NCI-H2196 treated with DMSO at 0.1 percent for 48 hours (cell line): ENCODE results near the gene POTEF.
"Not testable (repeated sequence)": the region's sequence is repeated elsewhere in the genome, so short reads cannot be mapped to it uniquely, and the experiment has no call there.

Experiments used
- DNase-seq: peaks from one replicate; lab custom pipeline; 2025; ENCODE audit not compliant: unreplicated experiment; lab: John Stamatoyannopoulos, UW

Gene POTEF

DNA sequence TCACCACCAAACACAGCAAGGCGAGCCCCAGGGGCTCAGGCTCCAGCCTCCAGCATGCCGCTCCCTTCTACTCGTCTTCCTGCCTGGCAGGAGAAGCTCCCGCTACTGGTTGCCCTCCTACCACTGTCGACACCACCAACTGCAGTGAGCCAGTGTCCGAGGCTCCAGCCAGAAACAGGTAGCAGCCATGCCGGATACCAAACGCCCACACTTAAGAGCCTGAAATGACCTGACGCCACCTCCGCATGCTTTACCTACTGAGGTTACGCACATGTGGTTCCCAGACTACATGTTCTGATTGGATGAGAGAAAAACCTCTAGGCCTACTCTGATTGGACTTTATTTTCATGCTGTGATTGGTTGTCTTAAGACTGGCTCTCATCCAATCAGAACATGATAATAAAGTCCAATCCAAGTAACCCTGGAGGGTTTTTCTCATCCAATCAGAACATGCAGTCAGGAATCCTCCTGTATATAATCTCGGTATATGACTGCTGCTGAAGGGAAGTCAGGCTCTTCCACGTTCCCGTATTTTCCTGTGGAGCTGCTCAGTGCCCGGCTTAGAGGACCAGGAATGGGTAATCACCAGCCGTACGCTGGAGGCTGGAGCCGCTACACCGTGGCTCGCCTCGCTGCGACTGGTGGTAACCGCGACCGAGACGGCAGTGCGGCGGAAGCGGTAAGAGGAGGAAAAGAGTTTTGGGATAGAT lies at the start of gene POTEF:
POTEF (minus strand) TSS at position 103 of the 710 bp plus-strand sequence. CDS start 8,707 bp downstream, outside the sequence.
- not testable (repeated sequence) for DNase-seq

DNA sequence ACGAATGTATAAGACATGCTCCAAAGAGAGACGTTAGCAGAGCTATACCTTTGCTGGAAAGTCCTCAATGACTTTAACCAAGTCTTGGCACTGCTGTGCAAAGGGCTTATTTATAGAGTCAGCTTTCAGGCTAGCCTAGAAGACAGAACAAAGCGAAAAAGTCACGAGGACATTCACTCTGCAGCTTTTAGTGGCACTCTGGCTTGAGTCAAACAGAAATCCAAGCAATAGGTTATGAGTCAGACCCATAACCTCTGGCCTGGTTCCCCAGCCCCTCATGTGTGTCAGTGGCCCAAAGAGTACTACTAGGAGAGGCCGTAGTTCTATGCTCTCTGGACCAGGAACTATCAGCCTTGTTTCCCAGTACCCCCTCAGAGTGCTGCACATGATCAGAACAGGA lies 45.8 kb upstream of the POTEF start:
- DNase-seq, result not testable (repeated sequence)

DNA sequence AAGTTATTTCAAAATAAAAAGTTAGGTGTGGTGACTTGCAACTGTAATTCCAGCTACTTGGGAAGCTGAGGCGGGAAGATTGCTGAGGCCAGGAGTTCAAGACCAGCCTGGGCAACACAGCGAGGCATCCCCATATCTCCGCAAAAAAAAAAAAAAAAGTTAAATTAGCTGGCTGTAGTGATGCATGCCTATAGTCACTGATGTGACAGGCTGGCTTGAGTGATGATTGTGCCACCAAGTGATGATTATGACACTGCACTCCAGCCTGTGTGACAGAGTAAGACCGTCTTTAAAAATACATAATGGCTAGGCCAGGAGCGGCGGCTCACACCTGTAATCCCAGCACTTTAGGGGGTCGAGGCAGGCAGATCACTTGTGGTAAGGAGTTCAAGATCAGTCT lies 40.9 kb upstream of the POTEF start:
- no peak for DNase-seq

DNA sequence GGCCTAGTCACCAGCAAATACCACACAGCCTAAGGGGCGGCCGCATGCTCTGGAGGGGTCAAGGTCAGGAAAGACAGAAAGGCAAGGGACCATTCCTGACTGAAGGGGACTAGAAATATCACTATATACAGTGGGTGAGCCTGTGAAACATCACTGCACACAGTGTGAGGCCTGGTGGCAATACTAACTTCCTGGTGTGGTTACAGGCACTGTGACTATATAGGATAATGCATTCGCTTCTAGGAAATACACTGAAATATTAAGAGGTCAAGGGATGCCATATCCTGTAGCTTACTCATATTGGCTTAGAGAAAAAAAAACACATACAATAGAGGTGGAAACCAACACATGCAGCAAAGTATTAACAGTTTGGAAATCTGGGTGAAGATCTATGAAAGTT lies 40.1 kb upstream of the POTEF start:
- DNase-seq, result not testable (repeated sequence)

GRCh38 chr2:130166611-130167010 lies 37.6 kb upstream of the POTEF start:
- DNase-seq, result not testable (repeated sequence)

DNA sequence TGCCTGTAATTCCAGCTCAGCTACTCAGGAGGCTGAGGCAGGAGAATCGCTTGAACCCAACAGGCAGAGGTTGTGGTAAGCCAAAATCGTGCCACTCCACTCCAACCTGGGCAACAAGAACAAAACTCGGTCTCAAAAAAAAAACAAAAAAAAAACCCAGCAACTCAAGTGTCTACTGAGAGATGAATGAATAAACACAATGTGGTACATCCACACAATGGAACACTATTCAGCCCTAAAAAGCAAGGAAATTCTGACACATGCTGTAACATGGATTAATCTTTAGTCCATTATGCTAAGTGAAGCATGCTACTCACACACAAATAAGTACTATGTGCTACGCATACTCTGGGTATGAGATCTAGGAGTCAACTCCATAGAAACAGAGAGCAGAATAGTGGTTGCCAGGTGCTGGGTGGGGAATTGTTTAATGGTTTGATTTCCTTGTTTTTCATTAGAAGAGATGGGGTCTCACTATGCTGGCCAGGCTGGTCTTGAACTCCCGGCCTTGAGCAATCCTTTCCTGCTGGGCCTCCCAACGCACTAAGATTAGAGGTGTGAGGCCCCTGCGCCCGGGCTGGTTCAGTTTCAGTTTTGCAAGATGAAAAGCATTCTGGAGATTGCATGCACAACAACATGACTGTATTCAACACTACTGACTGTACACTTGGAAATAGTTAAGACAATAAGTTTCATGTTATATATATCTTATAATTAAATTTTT lies 36.4 kb upstream of the POTEF start:
- no peak for DNase-seq

DNA sequence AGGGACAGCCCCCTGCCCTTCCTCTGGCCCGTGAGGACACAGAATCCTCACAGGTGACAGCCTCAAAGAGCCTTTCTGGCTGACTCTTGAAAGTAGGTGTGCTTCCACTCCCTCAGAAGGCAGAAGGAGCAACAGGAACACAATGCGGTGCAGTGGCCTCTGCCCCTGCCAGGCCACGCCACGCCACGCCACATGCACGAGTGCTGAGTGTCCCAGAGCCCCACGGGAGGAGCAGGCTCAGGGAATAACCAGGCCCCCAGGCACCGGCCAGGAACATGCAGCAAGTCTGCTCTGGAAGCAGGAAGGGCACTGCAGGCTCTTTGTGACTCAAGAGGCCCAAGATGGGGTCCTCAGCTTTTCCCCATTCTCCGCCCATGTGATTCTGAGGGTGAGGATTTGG lies 33.9 kb upstream of the POTEF start:
- no peak for DNase-seq

- not testable (repeated sequence) for DNase-seq
Measured at GRCh38 chr2:130162486-130162885, 33.5 kb upstream of the POTEF start.

DNA sequence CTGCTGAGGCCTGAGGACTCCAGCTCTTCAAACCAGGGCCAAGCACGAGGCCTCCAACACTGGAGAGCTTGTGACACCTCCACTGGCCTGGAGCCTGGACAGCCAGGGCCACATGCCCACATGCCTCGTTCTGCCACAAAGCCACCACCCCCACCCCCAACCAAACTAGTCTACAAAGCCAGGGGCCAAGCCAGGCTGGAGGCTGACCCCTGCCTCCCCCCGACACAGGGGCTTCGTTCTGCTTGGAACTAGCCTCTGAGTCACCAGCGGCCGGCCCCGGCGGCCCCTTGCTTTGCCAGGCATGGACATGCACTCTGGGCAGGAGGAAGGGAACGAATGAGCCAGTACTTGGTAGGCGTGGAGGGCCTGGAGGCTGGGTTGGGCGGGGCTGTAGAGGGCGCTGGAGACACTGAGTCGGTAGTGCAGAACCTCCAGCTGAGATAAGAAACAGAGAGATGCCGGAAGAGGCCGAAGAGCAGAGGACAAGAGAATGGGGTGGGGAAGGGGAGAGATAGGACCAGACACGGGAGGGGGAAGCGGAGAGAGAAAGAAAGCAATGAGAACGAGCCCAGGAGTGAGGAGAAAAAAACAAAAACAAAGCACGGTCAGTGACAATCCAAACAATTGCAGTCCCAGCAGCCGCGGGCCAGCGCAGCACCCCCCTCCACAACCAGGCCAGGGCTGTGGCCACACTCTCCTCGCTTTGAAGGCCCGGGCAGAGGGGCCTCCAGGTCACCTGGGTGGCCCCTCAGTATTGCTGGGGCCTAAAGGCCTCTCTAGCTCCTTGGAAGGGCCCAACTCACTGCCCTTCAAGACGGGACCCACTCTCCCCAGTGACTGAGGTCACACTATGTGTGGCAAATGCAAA lies 32.0 kb upstream of the POTEF start:
- DNase-seq, result not testable (repeated sequence)

- DNase-seq, result no peak
Measured at GRCh38 chr2:130160131-130160530, 31.1 kb upstream of the POTEF start.

GRCh38 chr2:130159376-130159775 lies 30.4 kb upstream of the POTEF start:
- not testable (repeated sequence) for DNase-seq

DNA sequence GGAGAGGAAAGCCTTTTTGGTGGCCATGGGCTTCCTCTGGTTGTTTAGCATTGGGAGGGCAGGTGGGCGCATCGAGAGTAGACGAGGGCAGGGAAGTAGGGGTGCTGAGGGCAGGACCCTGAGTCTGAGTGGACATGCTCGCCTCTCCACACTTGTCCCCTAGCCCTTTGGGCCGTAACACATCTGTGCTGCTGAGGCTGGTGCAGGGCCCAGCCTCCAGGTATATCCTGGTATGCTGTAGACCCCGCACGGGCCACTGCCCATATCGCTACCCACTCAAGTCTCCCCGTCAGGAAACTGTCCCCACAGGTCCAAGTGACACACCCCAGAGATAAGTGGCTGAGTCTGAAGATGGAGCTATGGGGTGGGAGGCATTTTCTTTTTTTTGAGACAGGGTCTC lies 29.6 kb upstream of the POTEF start:
- no peak for DNase-seq

GRCh38 chr2:130157825-130158514 lies 28.9 kb upstream of the POTEF start:
- not testable (repeated sequence) for DNase-seq

GRCh38 chr2:130157354-130157753 lies 28.3 kb upstream of the POTEF start:
- DNase-seq, result peak; percentile 53

DNA sequence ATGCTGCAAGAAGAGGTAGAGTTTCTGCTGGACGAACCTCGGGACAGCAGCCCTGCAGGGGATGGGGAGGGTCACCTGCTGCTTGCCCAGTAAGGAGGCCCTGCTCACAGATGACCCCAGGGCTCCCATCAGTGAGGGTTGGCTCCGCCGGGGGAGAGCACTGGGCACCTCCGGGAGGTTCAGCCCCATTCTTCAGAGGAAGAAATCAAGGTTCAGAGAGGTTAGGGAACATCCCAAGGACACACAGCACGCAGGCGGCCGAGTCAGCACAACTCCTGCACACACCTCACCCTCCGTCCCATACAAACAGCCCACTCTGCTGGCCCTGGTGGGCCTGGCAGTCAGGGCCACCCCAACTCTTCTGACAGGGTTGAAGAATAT lies 27.6 kb upstream of the POTEF start:
- no peak for DNase-seq

DNA sequence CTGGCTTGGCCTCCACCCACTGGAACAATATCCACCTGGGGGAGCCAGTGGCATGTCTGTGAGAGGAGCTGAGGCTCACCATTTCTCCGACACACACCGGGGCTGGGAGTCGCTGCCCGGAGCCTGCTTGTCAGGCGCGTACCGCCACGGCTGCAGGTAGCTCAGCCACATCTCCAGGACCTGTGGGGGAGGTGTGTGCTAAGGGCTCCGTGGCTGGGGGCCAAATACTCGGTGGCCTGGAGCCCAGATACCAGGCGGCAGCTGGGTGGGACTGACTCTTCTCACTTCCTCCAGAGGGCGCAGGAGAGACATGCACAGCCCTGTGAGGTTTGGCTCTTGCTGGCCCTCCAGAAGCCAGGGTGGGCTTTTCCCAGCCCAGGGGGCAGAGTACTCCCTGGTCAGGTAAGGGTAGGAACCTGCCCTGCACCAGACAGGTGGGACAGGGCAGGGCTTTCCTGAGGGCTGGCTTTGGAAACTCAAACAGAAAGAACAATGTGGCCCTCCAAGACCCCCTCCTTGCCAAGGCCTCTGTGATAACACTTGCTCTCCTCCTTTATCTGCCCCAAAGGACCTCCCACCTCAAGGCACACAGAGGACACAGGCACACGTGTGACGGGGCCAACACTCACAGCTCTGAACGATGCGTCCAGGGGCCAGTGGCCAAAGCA lies 27.1 kb upstream of the POTEF start:
- DNase-seq, result peak; percentile 63

- no peak for DNase-seq
Measured at GRCh38 chr2:130154773-130155765, 26.0 kb upstream of the POTEF start.

GRCh38 chr2:130154423-130154770 lies 25.4 kb upstream of the POTEF start:
- DNase-seq, result not testable (repeated sequence)

DNA sequence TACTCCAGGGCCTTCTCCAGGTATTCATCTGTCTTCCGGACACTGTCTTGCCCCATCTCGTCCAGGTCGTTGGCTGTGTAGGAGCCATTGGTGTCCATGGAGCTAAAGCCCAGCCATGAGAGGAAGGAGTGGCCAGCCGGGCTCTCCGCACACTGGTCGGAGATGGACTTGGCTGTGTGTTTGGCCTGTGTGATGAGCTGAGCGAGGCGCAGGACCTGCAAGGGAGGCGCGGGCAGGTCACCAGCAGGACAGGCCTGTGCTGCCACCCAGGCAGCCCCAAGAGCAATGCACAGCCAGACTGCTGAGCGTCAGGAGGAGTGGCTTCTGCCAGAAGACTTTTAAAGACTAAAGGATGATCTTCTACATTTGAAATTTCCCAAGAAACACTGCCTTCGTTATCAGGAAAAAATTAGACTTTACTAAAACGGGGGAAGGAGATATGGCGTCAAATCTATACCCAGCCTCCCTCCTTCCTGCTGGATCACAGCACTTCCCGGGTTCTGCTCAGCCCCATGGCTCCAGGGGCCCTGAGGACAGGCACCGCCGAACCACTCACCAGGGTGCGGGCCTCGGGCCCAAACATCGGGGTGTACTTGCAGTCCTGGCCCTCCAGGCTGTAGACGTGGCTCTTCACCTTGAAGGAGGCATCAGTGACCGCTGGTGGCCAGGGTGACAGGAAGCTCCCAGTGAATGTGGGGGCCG lies 24.9 kb upstream of the POTEF start:
- DNase-seq, result not testable (repeated sequence)
